ENCODE measurements around the gene ARHGEF25.
A peak's percentile ranks its signal among the peaks of the same experiment; 100 is the strongest.

DNA sequence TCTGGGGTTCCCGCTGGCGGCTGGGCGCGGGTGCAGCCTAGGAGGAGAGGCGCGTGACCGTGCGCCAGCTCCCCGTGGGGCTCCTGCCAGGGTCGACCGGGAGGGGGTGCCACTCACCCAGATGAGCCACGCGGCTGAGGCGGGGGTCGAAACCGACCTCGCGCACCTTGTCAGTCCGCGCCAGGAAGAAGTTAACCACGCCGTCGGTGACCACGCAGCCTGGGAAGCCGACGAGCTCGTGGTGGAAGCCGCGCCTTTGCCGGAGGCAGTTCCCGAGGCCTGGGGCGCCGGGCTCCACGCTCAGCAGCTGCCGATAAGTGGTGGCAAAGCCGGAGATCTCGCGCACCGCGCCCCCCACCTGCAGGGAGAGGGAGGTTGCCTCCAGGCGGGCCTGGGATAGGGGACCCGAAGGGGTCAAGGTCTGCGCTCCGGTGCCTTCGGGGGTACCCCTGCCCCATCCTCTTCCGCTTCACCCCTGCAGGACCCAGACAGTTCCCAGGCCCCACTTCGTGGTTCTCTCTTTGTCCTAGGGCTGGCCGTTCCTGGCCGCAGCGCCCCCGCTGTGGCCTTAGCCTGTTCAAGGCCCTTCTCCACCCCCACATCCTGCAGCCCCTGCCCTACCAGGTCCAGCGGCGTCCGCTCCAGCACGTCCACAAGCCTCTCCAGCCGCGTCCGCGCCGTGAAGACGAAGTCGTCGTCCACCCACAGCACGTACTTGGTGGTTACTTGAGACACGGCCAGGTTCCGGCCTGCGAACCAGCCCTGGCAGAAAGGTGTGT lies 16.5 kb downstream of the ARHGEF25 start:
- TF ChIP-seq POLR2A (IDR thresholded peaks at IDR 0.05): no peak
- TF ChIP-seq, protein P1, sequence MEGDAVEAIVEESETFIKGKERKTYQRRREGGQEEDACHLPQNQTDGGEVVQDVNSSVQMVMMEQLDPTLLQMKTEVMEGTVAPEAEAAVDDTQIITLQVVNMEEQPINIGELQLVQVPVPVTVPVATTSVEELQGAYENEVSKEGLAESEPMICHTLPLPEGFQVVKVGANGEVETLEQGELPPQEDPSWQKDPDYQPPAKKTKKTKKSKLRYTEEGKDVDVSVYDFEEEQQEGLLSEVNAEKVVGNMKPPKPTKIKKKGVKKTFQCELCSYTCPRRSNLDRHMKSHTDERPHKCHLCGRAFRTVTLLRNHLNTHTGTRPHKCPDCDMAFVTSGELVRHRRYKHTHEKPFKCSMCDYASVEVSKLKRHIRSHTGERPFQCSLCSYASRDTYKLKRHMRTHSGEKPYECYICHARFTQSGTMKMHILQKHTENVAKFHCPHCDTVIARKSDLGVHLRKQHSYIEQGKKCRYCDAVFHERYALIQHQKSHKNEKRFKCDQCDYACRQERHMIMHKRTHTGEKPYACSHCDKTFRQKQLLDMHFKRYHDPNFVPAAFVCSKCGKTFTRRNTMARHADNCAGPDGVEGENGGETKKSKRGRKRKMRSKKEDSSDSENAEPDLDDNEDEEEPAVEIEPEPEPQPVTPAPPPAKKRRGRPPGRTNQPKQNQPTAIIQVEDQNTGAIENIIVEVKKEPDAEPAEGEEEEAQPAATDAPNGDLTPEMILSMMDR (IDR thresholded peaks at IDR 0.05): peak in 1 of 12 donors; percentile 9
